GM13976 (cell line): Measurements from ENCODE around the gene CARNS1.

Source experiments
- DNase-seq: peaks from one replicate; pipeline ENCODE4 v3.0.0; 2012; ENCODE audit warnings: low spot score
- in situ Hi-C: fragments of 300-500 bp; cut with MboI; formaldehyde crosslinking; loops from one replicate; pipeline ENCODE4 v1.12.0; 2022; ENCODE audit warnings: low sequenced_read_pairs, mixed read lengths, inconsistent platforms; ENCODE audit not compliant: unreplicated experiment
- TF ChIP-seq, protein P1 (sequence below): IDR thresholded peaks from 2 replicates; pipeline ENCODE4 v1.5.1; 2012; ENCODE audit warnings: borderline replicate concordance, mild to moderate bottlenecking; ENCODE audit not compliant: insufficient read depth; ENCODE audit errors: extremely low read depth, missing control alignments, control extremely low read depth

Gene CARNS1

GRCh38 chr11:67432655-67433349 is 17.3 kb downstream of the CARNS1 start:
- in situ Hi-C loops: no loop called here
- TF ChIP-seq, protein P1, sequence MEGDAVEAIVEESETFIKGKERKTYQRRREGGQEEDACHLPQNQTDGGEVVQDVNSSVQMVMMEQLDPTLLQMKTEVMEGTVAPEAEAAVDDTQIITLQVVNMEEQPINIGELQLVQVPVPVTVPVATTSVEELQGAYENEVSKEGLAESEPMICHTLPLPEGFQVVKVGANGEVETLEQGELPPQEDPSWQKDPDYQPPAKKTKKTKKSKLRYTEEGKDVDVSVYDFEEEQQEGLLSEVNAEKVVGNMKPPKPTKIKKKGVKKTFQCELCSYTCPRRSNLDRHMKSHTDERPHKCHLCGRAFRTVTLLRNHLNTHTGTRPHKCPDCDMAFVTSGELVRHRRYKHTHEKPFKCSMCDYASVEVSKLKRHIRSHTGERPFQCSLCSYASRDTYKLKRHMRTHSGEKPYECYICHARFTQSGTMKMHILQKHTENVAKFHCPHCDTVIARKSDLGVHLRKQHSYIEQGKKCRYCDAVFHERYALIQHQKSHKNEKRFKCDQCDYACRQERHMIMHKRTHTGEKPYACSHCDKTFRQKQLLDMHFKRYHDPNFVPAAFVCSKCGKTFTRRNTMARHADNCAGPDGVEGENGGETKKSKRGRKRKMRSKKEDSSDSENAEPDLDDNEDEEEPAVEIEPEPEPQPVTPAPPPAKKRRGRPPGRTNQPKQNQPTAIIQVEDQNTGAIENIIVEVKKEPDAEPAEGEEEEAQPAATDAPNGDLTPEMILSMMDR: no peak

GRCh38 chr11:67433536-67434394 is 18.3 kb downstream of the CARNS1 start:
- TF ChIP-seq, protein P1: no peak
- DNase-seq: no peak
- in situ Hi-C loops: no loop called here

More at GRCh38 chr11:67432655-67433349, 17.3 kb downstream of the CARNS1 start:
- DNase-seq: no peak

GRCh38 chr11:67434395-67434881 is 19.0 kb downstream of the CARNS1 start:
- no peak for DNase-seq
- in situ Hi-C loops: no loop called here
- TF ChIP-seq, protein P1: no peak

DNA sequence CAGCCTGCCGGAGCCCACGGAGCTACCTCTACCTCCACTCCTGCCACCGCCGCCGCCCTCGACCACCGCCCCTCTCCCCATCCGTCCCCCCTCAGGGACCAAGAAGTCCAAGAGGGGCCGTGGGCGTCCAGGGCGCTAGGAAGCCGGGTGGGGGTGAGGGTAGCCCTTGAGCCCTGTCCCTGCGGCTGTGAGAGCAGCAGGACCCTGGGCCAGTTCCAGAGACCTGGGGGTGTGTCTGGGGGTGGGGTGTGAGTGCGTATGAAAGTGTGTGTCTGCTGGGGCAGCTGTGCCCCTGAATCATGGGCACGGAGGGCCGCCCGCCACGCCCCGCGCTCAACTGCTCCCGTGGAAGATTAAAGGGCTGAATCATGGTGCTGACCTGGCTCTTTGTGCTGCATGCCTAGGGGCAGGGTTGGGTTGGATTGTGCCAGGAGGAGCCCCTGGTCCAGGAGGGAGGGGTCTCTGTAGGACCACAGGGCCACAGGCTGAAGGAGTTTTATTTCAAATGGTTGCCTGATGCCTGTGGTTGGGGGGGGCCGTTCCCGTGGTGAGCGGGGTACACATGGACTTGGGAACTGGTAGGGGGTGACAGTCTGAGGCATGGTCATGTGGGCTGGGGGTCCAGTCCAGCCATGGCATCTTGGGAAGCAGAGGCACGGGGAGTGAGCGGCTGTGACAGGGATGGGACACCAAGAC is 19.7 kb downstream of the CARNS1 start:
- TF ChIP-seq, protein P1: no peak
- in situ Hi-C loops: no loop called here
- DNase-seq: no peak

DNA sequence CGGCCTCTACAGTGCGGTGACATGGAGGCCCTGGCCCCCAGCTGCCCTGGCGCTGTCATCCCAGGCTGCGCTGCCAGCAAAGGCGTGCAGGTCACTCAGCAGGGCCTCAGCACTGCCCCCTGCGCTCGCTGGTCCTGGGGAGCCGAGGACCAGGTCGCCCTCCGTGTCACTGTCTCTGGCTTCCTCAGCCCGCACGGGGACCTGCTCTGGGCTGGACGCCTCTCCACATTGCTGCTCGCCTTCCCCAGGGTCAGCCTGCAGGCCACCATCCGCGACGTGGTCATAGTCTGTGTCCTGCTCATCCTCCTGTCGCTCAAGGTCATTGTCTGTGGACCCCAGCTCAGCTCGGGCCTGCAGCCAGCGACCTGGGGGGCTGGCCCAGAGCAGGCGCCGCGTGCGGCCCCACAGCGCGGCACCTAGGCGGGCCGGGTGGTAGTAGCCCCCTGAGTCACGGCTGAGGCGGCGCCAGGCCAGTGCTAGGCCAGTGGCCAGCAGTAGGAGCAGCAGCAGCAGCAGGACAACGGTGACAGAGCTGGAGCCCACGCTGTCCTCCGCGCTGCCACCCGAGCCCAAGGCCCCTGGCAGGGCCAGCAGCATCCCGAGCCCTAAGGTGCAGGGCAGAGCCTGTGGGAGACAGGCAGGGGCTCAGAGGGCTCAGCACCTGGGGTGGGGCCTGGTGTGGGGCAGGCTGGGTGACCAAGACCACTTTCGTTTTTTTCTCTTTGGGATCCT is 20.4 kb downstream of the CARNS1 start:
- in situ Hi-C loops: no loop called here
- no peak for DNase-seq
- TF ChIP-seq, protein P1: no peak
